ENCODE measurements around the gene AGRN.
"Not testable (repeated sequence)": the region's sequence is repeated elsewhere in the genome, so short reads cannot be mapped to it uniquely, and the experiment has no call there.

AGRN gene

DNA sequence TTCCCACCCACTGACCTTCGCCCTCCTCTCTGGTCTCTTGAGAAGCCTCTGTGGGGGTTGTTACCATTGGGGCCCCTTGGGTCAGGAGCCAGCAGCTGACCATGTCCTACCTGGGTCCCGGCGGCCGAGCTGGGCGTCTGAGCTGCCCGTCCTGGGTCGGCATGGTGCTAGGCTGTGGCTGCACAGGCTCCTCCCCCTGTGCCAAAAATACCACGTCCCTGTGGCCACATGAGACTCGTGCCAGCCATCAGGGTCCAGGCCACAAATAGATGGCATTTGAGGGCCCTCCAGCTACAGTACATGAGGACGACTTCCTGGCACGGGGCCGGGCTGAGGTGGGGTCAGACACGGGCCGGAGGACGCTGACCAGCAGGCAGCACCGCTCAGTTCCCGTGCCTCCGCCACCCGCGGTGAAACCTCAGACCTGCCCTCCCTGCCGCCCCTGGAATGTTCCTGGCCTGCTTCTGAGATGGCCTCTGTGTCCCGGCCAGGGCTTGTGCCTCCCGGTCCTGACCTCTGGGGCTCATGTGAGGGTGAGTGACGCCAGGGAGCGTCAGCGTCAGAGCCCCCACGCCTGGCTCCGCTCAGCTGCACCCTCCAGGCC, 37.9 kb upstream of the AGRN start, which contains the start of gene PERM1:
Gene PERM1, minus strand, starts transcription at position 139 of the 604 bp plus-strand sequence. CDS start 1,064 bp downstream, outside the sequence.
- no peak for DNase-seq (ENCODE audit: low read depth in 2 of 2)

DNA sequence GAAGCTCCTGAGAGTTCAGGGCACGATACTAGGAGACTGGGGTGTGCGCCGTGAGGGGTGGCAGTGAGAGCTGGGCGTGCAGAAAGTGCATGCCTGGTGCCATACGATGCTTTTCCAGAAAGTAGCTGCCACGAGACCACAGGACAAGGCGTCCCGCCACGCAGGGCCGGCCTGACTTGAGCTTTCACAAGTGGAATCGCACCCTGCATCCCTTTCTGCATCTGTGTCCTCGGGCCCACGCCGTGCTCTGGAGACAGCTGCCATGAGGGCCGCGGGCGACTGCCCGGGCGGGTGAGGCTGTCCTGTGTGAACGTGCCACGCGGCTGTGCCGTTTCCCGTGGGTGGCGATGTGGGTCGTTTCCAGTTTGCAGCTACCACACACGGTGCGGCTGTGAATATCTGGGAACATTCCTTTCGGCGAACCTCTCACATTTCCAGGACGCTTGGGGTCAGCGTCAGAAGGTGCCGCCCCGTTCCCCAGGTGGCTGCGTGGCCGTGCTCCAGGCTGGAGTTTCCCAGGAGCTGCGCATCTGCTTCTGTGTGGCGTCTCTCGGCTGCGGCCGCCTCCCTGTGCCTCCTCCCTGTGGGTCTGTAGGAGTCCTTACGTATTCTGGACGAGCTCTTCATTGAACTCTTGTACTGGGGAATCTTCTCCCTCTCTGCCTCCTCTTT, 37.0 kb upstream of the AGRN start:
- DNase-seq (ENCODE audit: low read depth in 2 of 2) = no peak

DNA sequence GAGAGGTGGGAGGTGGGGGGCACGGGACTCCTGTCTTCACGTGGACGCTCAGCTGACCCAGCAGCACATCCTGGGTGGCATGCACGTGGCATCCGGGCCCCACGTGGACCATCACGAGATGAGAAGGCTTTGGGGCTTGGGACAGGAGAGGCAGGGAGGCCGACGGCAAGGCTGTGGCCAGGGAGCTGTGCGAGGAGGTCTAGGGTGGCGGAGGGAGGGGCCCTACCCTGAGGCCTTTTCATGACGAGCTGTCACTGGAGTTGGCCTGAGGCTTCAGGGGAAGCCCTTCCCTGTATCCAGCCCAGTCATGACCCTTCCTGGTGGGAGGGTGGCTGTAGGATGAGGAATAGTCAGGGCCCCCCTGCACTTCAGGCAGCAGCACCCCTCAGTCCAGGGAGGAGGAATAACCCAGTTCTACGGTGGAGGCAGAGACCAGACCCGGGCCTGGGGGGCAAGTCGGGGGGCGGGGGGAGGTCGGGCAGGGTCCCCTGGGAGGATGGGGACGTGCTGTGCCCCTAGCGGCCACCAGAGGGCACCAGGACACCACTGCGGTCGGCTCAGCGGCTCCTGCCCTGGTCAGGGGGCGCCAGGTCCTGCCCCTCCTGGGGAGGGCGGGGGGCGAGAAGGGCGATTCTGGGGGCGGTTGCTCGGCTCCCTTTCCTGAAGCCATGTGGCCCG, 36.0 kb upstream of the AGRN start:
- no peak for DNase-seq (ENCODE audit: low read depth in 2 of 2)

DNA sequence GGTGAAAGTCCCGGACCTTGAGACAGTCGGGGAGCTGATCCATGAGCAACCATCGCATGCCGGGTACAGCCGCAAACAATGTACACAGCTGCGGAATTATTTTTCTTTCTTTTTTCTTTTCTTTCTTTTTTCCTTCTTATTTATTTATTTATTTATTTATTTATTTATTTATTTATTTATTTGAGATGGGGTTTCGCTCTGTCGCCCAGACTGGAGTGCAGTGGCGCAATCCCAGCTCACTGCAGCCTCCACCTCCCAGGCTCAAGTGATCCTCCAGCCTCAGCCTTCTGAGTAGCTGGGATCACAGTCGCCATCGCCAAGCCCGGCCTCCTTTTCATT, 35.5 kb upstream of the AGRN start:
- no peak for DNase-seq (ENCODE audit: low read depth in 2 of 2)

DNA sequence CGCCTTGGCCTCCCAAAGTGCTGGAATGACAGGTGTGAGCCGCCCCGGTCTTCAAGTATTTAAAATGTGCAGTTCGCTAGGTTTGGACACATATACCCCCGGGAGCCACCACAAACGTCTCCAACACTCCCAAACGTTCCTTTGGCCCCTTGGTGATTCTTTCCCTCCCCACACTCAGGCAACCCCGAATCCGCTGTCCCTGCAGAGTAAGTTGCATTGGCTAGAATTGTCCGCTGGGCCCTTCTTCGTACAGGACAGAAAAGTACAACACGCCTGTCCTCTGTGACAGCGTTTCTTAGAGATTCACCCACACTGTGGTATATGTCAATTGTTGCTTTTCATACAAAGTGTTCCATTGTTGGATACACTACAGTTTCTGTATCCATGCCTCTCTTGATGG, 34.8 kb upstream of the AGRN start:
- DNase-seq (ENCODE audit: low read depth in 2 of 2) = no peak

DNA sequence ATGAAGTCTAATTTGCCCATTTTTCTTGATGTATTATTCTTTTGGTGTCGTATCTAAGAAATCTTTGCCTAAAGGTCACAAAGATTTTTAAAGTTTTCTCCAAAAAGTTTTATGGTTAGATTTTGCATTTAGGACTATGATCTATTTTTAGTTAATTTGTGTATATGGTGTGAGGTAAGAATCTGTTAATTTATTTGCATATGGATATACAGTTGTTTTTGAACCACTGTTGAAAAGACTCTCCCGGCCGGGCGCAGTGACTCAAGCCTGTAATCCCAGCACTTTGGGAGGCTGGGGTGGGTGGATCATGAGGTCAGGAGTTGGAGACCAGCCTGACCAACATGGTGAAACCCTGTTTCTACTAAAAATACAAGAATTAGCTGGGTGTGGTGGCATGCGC, 31.9 kb upstream of the AGRN start:
- not testable (repeated sequence) for DNase-seq (ENCODE audit: low read depth in 2 of 2)

DNA sequence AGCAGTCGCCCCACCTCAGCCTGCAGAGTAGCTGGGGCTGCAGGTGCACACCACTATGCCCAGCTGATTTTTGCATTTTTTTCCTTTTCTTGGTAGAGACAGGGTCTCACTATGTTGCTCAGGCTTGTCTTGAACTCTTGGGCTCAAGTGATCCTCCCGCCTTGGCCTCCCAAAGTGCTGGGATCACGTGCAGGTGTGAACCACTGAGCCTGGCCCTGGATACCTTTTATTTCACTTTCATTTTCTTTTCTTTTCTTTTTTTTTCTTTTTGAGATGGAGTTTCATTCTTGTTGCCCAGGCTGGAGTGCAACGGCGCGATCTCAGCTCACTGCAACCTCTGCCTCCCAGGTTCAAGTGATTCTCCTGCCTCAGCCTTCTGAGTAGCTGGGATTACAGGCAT, 28.6 kb upstream of the AGRN start:
- DNase-seq (ENCODE audit: low read depth in 2 of 2) = not testable (repeated sequence)

DNA sequence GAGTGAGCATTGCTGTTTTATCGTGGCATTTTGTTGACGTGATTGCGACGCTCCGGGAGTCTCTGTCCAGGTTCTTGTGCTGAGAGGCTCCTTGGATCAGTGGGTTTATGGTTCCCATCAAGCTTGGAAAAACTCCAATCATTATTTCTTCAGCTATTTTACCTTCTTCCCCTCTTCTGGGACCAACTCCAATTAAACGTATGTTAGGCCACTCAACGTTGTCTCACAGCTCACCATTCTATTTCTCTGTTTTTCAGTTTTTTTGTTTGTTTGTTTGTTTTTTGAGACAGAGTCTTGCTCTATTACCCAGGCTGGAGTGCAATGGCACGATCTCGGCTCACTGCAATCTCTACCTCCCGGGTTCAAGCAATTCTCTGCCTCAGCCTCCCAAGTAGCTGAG, 28.0 kb upstream of the AGRN start:
- no peak for DNase-seq (ENCODE audit: low read depth in 2 of 2)

DNA sequence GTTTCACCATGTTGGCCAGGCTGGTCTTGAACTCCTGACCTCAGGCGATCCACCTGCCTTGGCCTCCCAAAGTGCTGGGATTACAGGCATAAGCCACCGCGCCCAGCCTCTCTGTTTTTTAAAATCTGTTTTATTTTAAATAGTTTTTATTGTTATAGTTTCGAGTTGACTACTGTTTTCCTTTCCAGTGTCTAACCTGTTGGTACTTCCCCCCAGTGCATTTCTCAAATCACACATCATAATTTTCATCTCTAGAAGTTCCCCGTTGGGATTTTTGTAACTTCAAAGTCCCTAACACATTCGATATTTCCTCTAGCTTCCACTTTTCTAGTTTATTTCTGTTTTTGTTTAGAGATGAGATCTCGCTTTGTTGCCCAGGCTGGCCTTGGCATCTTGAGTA, 27.6 kb upstream of the AGRN start:
- DNase-seq (ENCODE audit: low read depth in 2 of 2) = no peak

DNA sequence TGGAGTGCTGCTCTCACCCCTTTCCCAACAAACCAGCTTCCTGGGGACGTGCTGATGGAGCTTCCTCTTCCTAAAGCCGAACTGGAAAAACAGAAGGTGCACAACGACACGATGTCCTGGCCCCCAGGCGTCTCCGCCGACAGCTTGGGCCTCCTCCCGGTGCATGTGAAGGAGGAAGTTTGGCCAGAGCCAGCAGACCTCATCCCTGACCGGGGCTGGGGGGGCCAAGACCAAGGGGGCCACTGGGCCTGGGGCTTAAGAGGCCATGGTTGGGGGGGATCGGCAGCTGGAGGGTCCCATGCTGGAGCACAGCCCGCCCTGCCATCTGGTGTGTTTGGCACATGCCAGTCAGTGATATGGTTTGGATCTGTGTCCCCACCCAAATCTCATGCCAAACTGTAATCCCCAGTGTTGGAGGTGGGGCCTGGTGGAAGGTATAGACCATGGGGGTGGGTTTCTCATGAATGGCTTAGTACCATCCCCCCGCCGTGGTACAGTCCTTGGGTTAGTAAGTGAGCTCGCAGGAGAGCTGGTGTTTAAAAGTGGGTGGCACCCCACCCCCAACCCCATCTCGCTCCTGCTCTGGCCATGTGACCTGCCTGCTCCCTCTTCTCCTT, 26.4 kb upstream of the AGRN start:
- DNase-seq (ENCODE audit: low read depth in 2 of 2) = no peak

DNA sequence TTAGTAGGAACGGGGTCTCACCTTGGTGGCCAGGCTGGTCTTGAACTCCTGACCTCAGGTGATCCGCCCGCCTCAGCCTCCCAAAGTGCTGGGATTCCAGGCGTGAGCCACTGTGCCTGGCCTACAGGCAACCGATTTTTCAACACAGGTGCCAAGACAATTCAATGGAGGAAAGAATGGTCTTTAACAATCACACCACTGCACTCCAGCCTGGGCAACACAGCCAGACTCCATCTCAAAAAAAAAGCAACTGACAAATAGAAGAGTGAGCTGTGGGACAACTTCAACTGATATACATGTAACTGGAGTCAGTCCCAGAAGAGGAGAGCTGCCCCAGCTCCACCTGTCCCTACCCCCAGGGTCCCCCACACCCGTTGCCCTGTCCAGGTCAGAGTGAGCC, 25.4 kb upstream of the AGRN start:
- not testable (repeated sequence) for DNase-seq (ENCODE audit: low read depth in 2 of 2)

DNA sequence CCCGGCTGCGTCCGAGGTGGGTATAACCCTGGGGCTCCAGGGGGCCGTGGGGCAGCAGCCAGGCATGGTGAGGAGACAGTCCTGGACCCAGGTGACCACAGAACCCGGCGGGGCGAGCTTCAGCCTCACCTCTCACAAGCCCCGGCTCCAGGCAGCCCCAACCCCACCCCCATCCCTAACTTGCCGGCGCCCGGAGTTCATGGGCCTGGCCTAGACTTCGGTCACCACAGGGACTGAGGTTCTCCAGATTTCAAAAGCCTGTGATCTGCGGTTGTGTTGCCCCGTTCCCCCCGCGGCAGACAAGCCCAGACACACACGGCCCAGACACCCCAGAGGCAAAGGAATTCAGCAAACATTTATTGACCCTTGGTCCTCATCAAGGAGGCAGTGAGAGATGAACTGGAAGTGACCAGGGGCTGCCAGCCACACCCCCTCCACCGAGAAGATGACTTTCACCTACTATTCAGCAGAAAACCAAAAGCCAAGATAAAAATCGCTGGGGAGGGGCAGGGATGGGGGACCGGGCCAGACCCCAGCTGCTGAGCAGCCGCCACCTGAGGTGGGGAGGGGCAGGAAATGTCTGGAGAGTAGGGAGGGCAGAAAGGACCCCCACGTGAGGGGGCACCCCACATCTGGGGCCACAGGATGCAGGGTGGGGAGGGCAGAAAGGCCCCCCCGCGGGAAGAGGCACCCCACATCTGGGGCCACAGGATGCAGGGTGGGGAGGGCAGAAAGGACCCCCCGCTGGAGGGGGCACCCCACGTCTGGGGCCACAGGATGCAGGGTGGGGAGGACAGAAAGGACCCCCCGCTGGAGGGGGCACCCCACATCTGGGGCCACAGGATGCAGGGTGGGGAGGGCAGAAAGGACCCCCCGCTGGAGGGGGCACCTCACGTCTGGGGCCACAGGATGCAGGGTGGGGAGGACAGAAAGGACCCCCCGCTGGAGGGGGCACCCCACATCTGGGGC, 24.0 kb upstream of the AGRN start:
- no peak for DNase-seq (ENCODE audit: low read depth in 2 of 2)

DNA sequence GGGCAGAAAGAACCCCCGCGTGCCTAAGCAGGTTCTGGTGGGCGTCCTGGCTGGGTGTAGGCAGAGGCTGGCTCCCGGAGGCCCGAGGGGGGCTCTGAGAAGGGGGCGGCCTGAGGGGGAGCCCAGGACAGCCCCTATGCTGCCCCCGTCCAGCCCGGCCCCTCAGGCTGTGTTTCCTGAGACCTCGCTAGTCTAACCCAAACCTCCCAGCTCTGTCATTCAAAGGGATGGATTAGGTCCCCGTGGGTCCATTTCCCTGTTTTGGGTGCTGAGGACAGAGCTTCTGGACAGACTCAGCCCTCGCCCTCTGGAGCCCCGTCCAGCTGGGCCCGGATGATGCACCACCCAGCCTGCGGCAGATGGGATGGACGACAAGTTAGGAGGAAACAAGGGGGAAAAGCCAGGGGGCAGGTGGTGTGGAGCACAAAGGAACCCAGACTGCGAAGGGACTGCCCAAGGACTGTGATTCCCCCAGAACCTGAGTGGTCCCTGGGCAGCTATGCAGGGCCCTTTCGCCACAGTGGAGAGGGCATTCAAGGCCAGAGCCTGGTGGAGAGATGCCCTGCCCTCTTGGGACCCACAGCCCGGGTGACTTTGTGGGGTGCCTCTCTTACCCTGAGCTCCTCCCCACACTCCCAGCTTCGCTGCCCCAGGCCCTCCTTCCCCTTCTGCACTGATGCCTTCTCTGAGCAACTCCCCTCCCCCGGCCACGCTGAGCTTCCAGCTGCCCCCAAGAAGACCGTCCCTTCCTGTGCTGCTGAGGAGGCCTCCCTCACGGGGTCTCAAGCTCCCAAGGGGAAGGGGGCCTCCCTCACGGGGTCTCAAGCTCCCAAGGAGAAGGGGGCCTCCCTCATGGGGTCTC, 22.8 kb upstream of the AGRN start:
- no peak for DNase-seq (ENCODE audit: low read depth in 2 of 2)

DNA sequence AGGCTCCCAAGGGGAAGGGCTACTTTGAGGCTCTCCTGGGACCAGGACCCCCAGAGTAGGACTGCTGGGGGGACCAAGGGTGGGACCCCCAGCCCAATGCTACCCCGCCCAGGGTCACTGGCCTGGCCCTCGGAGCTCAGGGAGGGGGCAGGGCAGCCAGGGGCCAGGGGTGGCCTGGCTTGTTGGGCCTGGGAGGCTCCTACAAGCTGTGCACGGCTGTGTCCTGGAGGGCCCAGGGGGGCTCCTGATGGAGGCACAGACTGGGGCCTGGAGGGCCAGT, 22.3 kb upstream of the AGRN start:
- no peak for DNase-seq (ENCODE audit: low read depth in 2 of 2)

DNA sequence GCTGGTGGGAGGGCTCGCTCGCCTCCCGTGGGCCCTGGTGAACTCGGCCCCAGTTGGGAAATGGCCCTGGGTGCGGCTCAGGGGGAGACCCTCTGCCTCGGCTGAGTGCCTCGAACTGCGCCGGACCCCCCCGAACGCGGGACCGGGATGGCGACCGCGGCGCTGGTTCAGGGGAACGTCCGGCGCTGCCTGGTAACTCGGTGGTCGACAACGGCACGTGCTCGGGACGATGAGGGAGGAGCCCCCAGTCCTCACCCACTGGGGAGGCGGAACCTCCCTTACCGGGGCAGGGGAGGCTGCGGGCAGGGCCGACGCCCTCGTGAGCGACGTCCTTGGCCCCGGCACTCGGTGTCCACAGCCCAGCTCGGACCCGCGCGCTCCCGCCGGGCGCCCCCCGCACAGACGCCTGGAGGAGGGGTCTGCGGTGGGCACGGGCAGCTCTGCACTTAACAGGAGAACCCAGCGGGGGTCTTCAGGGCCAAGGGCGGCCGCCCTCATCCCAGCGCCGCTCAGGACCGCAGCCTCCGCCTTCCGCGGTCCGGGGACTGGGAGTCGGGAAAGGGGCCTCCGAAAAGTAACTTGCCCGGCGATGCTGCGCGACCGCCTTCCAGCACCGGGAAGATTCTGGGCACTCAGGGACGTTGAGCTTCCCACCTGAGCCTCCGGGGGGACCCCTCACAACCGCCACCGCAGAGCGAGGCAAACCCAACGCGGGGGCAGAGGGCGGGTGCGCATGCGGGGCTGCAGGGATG, 21.8 kb upstream of the AGRN start:
- no peak for DNase-seq (ENCODE audit: low read depth in 2 of 2)

DNA sequence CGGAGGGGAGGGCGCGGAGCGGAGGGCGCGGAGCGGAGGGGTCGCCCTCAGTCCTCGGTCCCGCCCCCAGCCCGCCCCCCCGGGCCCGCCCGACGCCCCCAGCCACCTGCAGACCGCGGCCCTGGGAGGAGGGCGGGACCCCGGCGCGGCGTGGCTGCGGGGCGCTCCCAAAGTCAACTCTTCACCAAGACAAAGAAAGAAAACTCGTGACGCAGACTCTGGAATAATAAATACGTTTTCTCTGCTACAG, 21.2 kb upstream of the AGRN start:
- no peak for DNase-seq (ENCODE audit: low read depth in 2 of 2)

DNA sequence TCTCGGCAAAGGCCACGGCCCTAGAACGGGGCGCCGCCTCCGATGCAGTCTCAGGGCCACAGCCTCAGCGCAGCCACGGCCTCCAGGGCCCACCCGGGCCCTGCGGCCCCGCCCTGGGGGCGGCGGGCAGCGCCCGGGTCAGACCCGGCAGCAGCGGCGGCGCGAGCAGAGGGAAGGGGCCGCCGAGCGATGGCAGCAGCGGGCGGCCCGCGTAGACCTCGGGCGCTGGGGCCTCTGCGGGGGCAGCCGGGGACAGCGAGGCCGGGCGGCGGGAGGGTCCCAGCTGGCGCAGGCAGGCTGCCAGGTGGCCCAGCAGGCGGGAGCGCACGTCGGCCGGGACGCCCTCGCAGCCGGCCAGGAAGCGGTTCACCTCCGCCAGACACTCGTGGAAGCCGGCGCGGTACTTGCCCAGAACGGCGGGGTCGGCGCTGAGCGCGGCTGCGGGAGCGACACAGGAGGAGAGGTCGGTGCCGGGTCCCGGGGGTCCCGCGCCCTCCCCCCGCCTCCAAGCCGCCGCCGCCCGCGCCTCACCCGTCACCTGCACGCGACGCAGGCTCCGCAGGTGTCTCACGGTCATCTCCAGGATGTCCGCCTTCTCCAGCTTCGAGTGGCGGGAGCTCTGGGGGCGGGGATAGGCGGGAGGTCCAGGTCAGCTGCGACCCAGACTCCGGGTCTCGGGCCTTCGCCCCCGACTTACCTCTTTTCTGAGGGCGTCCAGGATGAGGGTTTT, 20.8 kb upstream of the AGRN start:
- no peak for DNase-seq (ENCODE audit: low read depth in 2 of 2)

DNA sequence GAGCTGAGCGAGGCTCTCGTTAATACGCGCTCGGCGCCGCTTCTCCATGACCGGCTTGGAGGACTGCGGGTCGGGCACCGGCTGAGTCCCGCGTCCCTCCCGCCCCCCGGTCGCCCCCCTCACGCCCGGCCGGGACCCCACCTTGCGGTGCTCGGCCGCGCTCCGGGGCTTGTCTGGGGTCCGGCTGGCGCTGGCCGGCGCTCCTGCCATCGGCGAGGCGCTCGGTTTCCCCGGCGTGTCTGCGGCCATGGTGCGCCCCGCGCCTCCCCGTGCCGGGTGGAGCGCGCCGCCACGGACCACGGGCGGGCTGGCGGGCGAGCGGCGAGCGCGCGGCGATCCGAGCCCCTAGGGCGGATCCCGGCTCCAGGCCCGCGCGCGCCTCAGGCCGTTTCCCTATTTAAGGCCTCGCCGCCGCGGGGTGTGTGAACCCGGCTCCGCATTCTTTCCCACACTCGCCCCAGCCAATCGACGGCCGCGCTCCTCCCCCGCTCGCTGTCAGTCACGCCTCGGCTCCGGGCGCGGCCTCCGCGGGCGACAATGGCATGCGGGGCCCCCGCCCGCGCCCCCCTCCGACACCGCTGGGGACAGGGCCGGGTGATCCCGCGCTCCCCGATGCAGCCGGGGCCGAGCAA, 20.1 kb upstream of the AGRN start, which contains the start of gene HES4:
Gene HES4, minus strand, starts transcription at position 373 of the 632 bp plus-strand sequence. Its CDS starts 124 bp downstream, at position 249.
- DNase-seq (ENCODE audit: low read depth in 2 of 2) = peak in 1 of 2 donors; percentile 68

DNA sequence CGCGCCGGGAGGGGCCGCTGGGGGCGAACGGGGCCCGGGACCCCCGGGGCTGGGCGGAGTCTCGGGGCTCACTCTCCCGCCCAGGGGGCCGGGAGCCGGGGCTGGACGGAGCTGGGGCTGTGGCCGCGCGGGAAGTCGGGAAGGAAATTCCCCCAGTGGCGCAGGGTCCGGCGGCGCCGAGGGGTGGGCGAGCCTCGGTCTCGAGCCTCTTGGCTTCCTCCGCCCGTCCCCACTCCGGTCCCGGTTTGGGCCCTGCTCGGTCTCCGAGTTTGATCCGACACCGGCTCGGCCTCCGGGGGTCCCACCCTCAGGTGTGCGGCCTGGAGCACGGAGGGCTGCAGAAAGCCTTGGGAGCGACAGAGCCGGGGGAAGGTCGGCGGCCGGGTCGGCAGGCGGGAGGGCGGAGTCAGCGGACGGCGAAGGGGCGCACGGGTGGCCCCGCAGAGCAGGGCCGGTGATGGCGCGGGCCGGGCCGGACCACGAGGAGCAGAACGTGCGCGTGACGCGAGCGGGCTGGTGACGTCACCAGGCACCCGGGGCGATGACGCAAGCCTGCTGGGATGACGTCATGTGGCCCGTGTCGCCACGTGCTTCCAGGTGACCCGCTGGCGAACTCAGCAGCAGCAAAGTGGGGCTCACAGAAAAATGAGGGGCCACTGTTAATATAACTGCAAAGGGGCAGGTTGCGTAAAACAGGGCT, 19.4 kb upstream of the AGRN start:
- peak; percentile 43 to 63 for DNase-seq (ENCODE audit: low read depth in 2 of 2)

Measured in stimulated activated CD8-positive, alpha-beta memory T cell treated with anti-CD3 and anti-CD28 coated beads, Interleukin-7, amount 100 ng/mL, for 4 hours (primary cell).